HG03432 (cell line): Measurements from ENCODE around the gene KCNT2.
"Not testable (repeated sequence)": the region's sequence is repeated elsewhere in the genome, so short reads cannot be mapped to it uniquely, and the experiment has no call there.

Source experiments
- ATAC-seq: cut with Tn5 transposase; IDR thresholded peaks from one replicate; pipeline ENCODE4 v1.9.1; 2021; ENCODE audit warnings: mild to moderate bottlenecking, moderate library complexity; ENCODE audit not compliant: unreplicated experiment

KCNT2 gene

DNA sequence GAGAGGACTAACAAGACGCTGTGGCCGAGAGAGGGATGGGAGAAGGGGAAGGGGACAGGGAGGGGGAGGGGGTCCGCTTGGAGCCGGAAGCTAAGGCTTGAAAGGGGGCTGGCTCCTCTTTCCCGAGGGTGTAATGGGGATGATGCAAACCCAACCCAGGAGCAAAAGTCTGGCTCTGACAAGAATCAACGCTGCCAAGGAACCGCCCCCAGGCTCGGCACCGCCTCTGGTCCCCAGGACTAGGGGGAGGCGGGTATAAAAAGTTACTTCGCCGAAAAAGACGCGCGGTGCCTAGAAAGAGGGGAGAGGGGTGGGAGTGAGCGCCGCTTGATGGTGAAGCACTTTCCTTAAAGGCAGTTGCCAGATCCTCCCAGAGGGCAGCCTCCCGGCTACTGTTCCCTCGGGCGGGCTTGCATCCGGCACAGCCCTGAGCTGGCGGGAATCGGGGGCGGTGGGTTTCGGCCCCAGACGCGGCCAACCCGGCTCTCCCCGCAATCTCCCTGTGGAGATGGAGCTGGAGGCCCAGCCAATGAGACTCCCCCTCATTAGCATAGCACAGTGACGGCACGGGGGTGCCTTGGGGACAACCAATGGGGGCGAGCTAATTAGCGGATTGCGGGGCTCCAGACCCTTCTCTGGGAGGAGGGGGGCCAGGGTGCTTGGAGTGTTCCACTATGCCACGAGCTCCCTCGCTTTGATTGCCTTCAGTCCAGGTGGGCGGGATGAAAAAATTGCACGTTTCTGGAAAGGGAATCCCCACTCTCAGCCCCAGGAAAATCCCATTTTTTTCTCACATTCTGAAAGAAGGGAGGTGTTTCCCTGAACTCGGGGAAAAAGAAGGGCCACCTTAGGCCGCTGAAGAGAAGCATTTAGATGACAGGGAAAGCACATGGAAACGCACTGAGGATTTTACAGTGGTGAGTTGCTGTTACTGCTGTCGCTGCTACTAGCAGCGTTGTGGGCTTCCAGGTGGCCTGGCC is at the start of gene KCNT2:
KCNT2 (minus strand) TSS at position 51 of the 980 bp plus-strand sequence. CDS start 131 bp downstream, outside the sequence.
- ATAC-seq = peak; percentile 65

- ATAC-seq = no peak
Observed at GRCh38 chr1:196655494-196655893, 47.3 kb upstream of the KCNT2 start.

DNA sequence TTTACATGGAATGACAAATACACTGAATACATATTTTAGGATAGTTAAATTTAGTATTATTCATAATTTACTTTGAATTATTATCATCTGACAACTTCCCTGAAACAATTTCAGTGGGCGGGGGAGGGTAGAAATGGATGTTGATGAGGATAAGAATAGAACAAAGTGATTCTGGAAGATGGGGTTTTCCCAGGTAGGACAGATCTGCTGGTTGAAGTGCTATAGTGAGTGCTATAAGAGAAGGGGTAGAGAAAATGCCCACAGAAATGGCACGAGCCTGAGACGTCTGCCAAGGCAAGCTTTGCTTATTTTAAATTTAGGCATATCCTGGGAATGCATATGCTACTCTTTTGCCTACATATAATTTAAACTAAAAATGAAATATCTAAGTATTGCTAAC is 46.8 kb upstream of the KCNT2 start:
- ATAC-seq = no peak

GRCh38 chr1:196654271-196654670 is 46.0 kb upstream of the KCNT2 start:
- ATAC-seq = no peak

- no peak for ATAC-seq
Observed at GRCh38 chr1:196651637-196652215, 43.5 kb upstream of the KCNT2 start, which contains the start of gene CFH. CFH (plus strand) TSS chr1:196652043; CDS start chr1:196652118, 75 bp downstream.

GRCh38 chr1:196651079-196651478 is 42.8 kb upstream of the KCNT2 start:
- no peak for ATAC-seq

GRCh38 chr1:196650403-196650802 is 42.2 kb upstream of the KCNT2 start:
- ATAC-seq = no peak

GRCh38 chr1:196649990-196650389 is 41.8 kb upstream of the KCNT2 start:
- ATAC-seq = no peak

DNA sequence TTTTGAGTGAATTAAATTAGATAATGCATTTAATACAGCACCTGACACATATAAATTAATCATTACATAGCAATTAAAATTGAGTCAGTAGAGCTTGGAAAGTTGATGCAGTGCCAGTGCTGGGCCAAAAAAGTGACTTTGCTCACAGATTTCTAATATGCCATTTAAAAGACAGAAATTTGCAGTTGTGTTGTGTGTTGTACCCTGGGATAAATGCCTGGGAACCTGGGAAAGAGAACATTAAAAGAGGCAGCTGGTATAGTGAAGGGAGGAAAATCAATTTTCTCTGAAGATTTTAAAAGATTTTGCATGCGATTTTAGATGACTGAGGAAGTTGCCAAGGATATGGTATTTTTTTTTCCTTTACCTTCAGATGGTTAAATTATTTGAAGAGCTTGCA is 32.7 kb upstream of the KCNT2 start:
- ATAC-seq = no peak

DNA sequence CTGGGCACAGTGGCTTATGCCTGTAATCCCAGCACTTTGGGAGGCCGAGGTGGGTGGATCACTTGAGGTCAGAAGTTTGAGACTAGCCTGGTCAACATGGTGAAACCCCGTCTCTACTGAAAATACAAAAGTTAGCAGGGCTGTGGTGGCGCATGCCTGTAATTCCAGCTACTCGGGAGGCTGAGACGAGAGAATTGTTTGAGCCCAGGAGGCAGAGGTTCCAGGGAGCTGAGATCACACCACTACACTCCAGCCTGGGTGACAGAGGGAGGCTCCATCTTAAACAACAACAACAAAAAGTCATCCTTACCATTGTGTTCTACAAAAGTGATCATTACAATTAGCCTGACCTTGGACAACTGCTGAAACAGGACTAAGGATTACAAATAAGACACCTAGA is 31.1 kb upstream of the KCNT2 start:
- ATAC-seq = not testable (repeated sequence)

- ATAC-seq = no peak
Observed at GRCh38 chr1:196638466-196638865, 30.2 kb upstream of the KCNT2 start.

DNA sequence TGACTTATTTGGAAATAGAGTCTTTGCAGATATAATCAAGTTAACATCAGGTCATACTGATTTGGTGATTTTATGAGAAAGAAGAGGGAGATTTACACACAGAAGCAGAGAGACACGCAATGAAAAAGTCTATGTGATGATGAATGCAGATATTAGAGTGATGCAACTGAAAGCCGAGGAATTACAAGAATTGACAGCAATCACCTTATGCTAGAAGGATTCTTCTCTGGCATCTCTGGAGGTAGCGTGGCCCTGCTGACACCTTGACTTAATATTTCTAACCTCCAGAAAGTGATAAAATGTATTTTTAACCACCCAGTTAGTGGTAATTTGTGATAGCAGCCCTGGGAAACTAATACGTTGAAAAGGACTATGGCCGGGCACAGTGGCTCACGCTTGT is 29.4 kb upstream of the KCNT2 start:
- no peak for ATAC-seq

DNA sequence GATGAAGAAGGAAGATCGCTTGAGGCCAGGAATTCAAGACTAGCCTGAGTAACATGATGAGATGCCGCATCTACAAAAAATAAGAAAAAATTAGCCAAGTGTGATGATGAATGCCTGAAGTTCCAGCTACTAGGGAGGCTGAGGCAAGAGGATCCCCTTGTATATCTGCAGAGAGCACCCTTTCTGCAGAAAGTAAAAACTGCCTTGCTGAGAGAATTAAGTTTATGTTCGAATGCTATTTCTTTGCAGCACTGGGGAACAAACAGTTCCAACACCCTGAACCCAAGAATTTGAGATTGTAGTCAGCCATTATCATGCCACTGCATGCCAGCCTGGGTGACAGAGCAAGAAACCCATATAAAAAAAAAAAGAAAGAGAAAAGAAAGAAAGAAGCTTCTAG is 20.6 kb upstream of the KCNT2 start:
- no peak for ATAC-seq

GRCh38 chr1:196623079-196623478 is 14.8 kb upstream of the KCNT2 start:
- ATAC-seq = no peak

DNA sequence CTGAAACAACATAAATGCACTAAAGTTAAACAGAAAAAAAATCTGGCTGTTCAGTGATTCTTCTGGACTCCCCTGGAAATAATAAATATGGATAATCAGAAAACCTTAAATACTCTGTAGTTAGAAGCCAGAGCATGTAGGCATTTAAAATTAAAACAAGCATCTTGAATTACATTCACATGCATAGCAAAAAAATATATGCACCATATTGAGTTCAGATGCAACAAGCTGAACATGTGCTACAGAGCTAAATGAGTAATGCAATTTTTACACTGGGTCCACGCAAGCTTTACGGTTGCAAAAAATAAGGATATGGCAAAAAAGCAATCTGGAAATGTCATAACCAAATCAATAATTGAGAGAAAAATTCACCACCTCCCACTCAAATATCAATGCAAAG is 11.5 kb upstream of the KCNT2 start:
- no peak for ATAC-seq

GRCh38 chr1:196611873-196612272 is 3.6 kb upstream of the KCNT2 start:
- no peak for ATAC-seq

DNA sequence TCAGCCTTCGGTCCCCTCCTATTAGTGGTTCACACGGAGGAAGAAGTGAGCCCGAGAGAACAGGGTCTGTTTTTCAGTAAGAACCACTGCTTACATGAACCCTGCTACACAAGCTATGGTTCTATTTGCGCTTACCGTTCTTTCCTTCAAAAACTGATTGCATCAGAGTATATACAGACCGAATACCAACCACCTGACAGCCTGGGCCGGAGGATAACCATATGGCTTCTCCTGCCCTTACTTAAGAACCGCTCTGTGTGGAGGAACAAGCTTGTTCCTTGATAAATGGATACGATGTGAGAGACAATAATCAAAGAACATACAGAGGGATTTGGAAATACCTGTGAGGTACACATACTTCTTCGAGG is 1.1 kb upstream of the KCNT2 start:
- no peak for ATAC-seq

GRCh38 chr1:196607981-196608380 is 259 bp downstream of the KCNT2 start:
- no peak for ATAC-seq

- ATAC-seq = no peak
Observed at GRCh38 chr1:196603651-196604050, 4.6 kb downstream of the KCNT2 start.

DNA sequence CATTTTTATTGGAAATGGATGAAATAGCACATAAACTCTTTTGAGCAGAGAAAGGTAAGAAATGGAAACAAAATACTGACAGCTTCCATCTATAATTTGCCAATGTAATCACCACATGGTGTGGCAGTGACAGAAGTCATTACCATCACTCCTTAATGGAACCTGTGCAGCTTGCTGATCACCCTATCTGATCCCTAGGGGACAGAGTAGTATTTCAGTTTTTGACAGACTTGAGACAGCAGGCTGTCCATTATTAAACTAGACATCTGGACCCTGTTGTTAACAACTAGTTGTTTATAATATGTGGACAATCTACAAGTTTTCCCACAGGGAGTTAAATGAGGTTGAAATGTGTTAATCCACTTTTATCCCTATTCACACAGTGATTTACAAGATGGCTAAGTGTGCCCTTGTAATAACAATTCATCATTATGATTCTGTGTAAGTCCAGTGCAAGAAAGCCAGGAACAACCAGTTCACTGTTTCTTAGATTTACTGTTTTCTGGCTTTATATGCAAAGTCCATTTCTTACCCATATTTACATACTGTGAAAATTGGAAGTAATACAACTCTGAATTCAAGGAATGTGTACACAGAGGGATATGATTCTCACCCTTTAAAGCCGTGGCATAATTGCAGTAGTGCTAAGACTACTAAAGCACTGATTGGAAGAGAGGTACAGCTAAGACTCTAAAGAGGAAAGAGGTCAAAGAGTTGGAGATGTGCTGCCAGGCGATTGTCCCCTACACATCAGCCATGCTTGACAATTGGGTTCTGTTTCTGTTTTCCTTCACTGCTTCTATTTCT is 9.1 kb downstream of the KCNT2 start:
- ATAC-seq = no peak

GRCh38 chr1:196594700-196595099 is 13.5 kb downstream of the KCNT2 start:
- no peak for ATAC-seq
